Caco-2 (cell line): Measurements from ENCODE around the gene PML. TPM values are rescaled to one million over a fixed set of nuclear protein-coding genes. Genes with fewer than 3 reads are reported as not detected.

ENCODE experiments used
- BruUV-seq: library from RNA; stranded (reverse); fragments of 400-500 nt; replicated peaks from 2 replicates; lab custom pipeline; 2021; lab: Mats Ljungman, UMichigan
- CTCF ChIA-PET: fragments of 300-600 bp; sonication (Branson Sonifier 250); formaldehyde crosslinking; loops from one replicate; lab custom pipeline; 2022; ENCODE audit warnings: antibody characterized with exemption; lab: Charles Lee
- POLR2A ChIA-PET: fragments of 300-600 bp; sonication (Branson Sonifier 250); formaldehyde crosslinking; loops from one replicate; lab custom pipeline; 2022; ENCODE audit warnings: antibody characterized with exemption; lab: Charles Lee
- DNase-seq, 2 experiments: peaks; one replicate each; pipeline versions ENCODE4 v3.0.0 to v3.0.0-alpha.2; 2020 to 2022
- H3K27me3 ChIP-seq: replicated peaks from 2 replicates; pipeline ENCODE4 v1.6.0; 2011; ENCODE audit warnings: low read length; ENCODE audit not compliant: control insufficient read depth, insufficient read depth
- H3K36me3 ChIP-seq: 2 replicates; pipeline ENCODE4 v1.5.1; 2011; ENCODE audit warnings: low read length; ENCODE audit not compliant: control insufficient read depth, insufficient read depth
- H3K4me1 ChIP-seq: fragments of 250-450 bp; sonication (Bioruptor Pico); 2 replicates; pipeline ENCODE4 v1.5.1; 2020; ENCODE audit warnings: mild to moderate bottlenecking
- H3K4me3 ChIP-seq: 2 replicates; pipeline ENCODE4 v1.5.1; 2011; ENCODE audit warnings: low read depth, mild to moderate bottlenecking, control low read depth, low read length
- H3K9me3 ChIP-seq: fragments of 250-450 bp; sonication (Bioruptor Pico); 2 replicates; pipeline ENCODE4 v1.5.1; 2020; ENCODE audit warnings: mild to moderate bottlenecking, moderate library complexity
- H3K27ac Mint-ChIP-seq: one replicate; pipeline ENCODE4 v1.8.0; 2022; ENCODE audit warnings: mixed read lengths; ENCODE audit not compliant: unreplicated experiment
- H3K27me3 Mint-ChIP-seq: one replicate; pipeline ENCODE4 v1.8.0; 2022; ENCODE audit warnings: mixed read lengths; ENCODE audit not compliant: insufficient read depth, unreplicated experiment
- H3K36me3 Mint-ChIP-seq: one replicate; pipeline ENCODE4 v1.8.0; 2022; ENCODE audit warnings: mild to moderate bottlenecking, mixed read lengths; ENCODE audit not compliant: insufficient read depth, unreplicated experiment
- H3K4me1 Mint-ChIP-seq: one replicate; pipeline ENCODE4 v1.8.0; 2022; ENCODE audit warnings: low read depth, mixed read lengths; ENCODE audit not compliant: unreplicated experiment
- H3K4me3 Mint-ChIP-seq: one replicate; pipeline ENCODE4 v1.8.0; 2022; ENCODE audit warnings: mild to moderate bottlenecking, moderate library complexity, mixed read lengths; ENCODE audit not compliant: unreplicated experiment
- H3K9me3 Mint-ChIP-seq: one replicate; pipeline ENCODE4 v1.8.0; 2022; ENCODE audit warnings: mixed read lengths; ENCODE audit not compliant: unreplicated experiment
- intact Hi-C: fragments of 100-400 bp; cut with micrococcal nuclease; formaldehyde crosslinking; loops from one replicate; pipeline ENCODE4 v1.10.0; 2022; ENCODE audit not compliant: unreplicated experiment
- total RNA-seq: library from RNA; stranded (reverse); gene quantifications from 2 replicates; pipeline ENCODE4 v1.2.3, GENCODE V29; 2022
- TF ChIP-seq, protein P1 (sequence below), 2 experiments: fragments of 200-600 bp in 1 of 2; IDR thresholded peaks; 1 replicate in 1 of 2; 2 replicates in 1 of 2; pipeline versions ENCODE4 v1.5.1 to v1.8.0; 2011 to 2022; ENCODE audit warnings: antibody characterized with exemption in 1 of 2, control low read depth in 1 of 2, inconsistent platforms in 1 of 2, low read depth in 1 of 2, low read length in 1 of 2, mild to moderate bottlenecking in 1 of 2, moderate library complexity in 1 of 2; ENCODE audit not compliant: insufficient read depth in 1 of 2, severe bottlenecking in 1 of 2, unreplicated experiment in 1 of 2

The PML gene
- total RNA-seq, 1 experiment from 2014 or later, result 18.7 TPM

GRCh38 chr15:74006774-74007639, 12.5 kb downstream of the PML start:
- BruUV-seq, result no TSS peak
- intact Hi-C loops, result no loop called here
- Histone ChIP-seq H3K4me3 (no peak overlapping the region), H3K36me3 (no peaks in the 10 kb centered on the region; the same call in 1 of the 2 replicates), H3K27me3 (no peaks in the 10 kb centered on the region), H3K9me3 (no peaks in the 10 kb centered on the region), H3K4me1 (no peaks in the 10 kb centered on the region)
- H3K9me3 Mint-ChIP-seq, result peaks cover 9% of the 10 kb centered on the region
- H3K27me3 Mint-ChIP-seq, result no peaks in the 10 kb centered on the region
- H3K4me3 Mint-ChIP-seq, result no peak overlapping the region
- H3K4me1 Mint-ChIP-seq, result peaks cover 11% of the 10 kb centered on the region
- H3K27ac Mint-ChIP-seq, result no peak overlapping the region
- ChIA-PET POLR2A (no interaction called here), CTCF (no interaction called here)
- peaks cover 10% of the 10 kb centered on the region for H3K36me3 Mint-ChIP-seq
- DNase-seq, result no peak
- TF ChIP-seq, protein P1, sequence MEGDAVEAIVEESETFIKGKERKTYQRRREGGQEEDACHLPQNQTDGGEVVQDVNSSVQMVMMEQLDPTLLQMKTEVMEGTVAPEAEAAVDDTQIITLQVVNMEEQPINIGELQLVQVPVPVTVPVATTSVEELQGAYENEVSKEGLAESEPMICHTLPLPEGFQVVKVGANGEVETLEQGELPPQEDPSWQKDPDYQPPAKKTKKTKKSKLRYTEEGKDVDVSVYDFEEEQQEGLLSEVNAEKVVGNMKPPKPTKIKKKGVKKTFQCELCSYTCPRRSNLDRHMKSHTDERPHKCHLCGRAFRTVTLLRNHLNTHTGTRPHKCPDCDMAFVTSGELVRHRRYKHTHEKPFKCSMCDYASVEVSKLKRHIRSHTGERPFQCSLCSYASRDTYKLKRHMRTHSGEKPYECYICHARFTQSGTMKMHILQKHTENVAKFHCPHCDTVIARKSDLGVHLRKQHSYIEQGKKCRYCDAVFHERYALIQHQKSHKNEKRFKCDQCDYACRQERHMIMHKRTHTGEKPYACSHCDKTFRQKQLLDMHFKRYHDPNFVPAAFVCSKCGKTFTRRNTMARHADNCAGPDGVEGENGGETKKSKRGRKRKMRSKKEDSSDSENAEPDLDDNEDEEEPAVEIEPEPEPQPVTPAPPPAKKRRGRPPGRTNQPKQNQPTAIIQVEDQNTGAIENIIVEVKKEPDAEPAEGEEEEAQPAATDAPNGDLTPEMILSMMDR (IDR thresholded peaks at IDR 0.05; ENCODE audit: insufficient read depth in 1 of 2, low read depth in 1 of 2, low read length in 1 of 2, severe bottlenecking in 1 of 2, unreplicated experiment in 1 of 2), result no peak

DNA sequence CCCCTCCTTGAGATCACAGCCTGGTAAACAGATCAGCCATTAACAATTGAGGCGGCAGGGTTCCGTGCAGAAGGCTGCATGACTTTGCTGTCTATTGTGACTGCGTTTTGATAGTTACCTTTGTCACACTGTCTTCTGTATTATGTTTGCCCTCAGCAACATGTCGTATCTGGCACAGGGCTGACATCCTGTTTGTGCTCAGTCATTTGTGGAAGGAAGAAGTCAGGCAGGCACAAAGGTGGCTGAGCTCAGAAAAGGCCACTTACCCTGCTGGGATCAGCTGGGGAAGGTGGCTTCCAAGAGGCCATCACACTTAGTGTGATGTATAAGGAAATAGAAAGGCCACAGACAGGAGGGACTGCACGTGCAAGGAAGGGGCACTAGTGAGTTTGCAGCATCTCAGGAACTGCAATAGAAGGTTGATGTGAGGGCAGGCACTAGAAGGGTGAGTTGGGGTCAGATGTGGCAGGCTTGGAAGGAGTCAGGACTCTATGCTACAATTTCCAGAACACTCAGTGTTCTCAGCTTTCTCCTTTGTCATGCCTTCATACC, 13.4 kb downstream of the PML start:
- Mint-ChIP-seq H3K9me3 (peaks cover 12% of the 10 kb centered on the region), H3K27ac (no peak overlapping the region), H3K4me1 (peaks cover 11% of the 10 kb centered on the region), H3K4me3 (no peak overlapping the region), H3K27me3 (no peaks in the 10 kb centered on the region), H3K36me3 (peaks cover 9% of the 10 kb centered on the region)
- no peaks in the 10 kb centered on the region; the same call in 1 of the 2 replicates for H3K36me3 ChIP-seq
- H3K4me1 ChIP-seq, result no peaks in the 10 kb centered on the region
- peaks cover 6% of the 10 kb centered on the region; the same call in 1 of the 2 replicates for H3K9me3 ChIP-seq
- POLR2A ChIA-PET, result no interaction called here
- no peak overlapping the region for H3K4me3 ChIP-seq
- CTCF ChIA-PET, result no interaction called here
- TF ChIP-seq, protein P1 (IDR thresholded peaks at IDR 0.05; ENCODE audit: insufficient read depth in 1 of 2, low read depth in 1 of 2, low read length in 1 of 2, severe bottlenecking in 1 of 2, unreplicated experiment in 1 of 2), result no peak
- no peaks in the 10 kb centered on the region for H3K27me3 ChIP-seq
- no peak for DNase-seq
- intact Hi-C loops, result no loop called here
- no TSS peak for BruUV-seq

DNA sequence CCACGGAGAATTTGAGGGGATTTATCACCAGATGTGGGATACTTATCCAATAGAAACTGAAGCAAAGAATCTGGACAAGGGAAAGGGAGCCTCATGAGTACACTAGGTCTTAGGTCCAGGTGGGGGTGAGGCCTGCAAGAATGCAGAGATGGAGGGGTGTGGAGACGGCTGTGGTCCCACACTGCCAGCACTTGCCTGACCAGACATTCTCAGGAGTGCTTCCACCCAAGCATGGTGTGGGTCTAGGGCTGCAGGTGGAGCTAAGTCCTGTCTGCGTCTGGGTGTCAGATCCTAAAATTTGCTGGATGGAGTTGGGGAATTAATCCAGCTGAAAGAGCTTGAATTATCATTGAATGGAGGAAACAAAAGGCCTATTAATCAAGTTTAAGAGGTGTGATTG, 14.4 kb downstream of the PML start:
- no peaks in the 10 kb centered on the region for H3K36me3 Mint-ChIP-seq
- no peak overlapping the region for H3K27ac Mint-ChIP-seq
- Histone ChIP-seq H3K4me3 (no peak overlapping the region), H3K9me3 (peaks cover 7% of the 10 kb centered on the region; the same call in 1 of the 2 replicates), H3K27me3 (no peaks in the 10 kb centered on the region), H3K36me3 (no peaks in the 10 kb centered on the region), H3K4me1 (no peaks in the 10 kb centered on the region)
- TF ChIP-seq, protein P1 (IDR thresholded peaks at IDR 0.05; ENCODE audit: insufficient read depth in 1 of 2, low read depth in 1 of 2, low read length in 1 of 2, severe bottlenecking in 1 of 2, unreplicated experiment in 1 of 2), result no peak
- no peak for DNase-seq
- BruUV-seq, result no TSS peak
- peaks cover 9% of the 10 kb centered on the region for H3K9me3 Mint-ChIP-seq
- ChIA-PET POLR2A (no interaction called here), CTCF (no interaction called here)
- H3K27me3 Mint-ChIP-seq, result no peaks in the 10 kb centered on the region
- H3K4me1 Mint-ChIP-seq, result peaks cover 11% of the 10 kb centered on the region
- intact Hi-C loops, result no loop called here
- H3K4me3 Mint-ChIP-seq, result no peak overlapping the region
